Activated T-cell treated with anti-CD3 and anti-CD28 coated beads, Interleukin-2, amount 50 U/mL, for 72 hours (primary cell): ENCODE measurements around the gene ABCC10. TPM values are rescaled to one million over a fixed set of nuclear protein-coding genes. Genes with fewer than 3 reads are reported as not detected.
"Not testable (repeated sequence)": the region's sequence is repeated elsewhere in the genome, so short reads cannot be mapped to it uniquely, and the experiment has no call there.

Experiments used
- ATAC-seq, 2 donors: fragments of 150-1000 bp; cut with Tn5 transposase; replicated peaks in 1 of 2; 2 replicates each; pipeline ENCODE4 v1.10.0; 2021; ENCODE audit warnings: moderate library complexity in 2 of 2, mild to moderate bottlenecking in 1 of 2
- DNase-seq, 2 donors: peaks; one replicate each; pipeline ENCODE4 v3.0.0; 2021 to 2022; ENCODE audit warnings: mixed read lengths in 1 of 2
- H3K27ac Mint-ChIP-seq: one replicate; pipeline ENCODE4 v1.8.0; 2022; ENCODE audit warnings: mild to moderate bottlenecking, moderate library complexity, mixed read lengths
- H3K27me3 Mint-ChIP-seq: one replicate; pipeline ENCODE4 v1.8.0; 2022; ENCODE audit warnings: low read depth, mixed read lengths
- H3K36me3 Mint-ChIP-seq, 2 donors: one replicate each; pipeline ENCODE4 v1.8.0; 2022; ENCODE audit warnings: mixed read lengths in 2 of 2, mild to moderate bottlenecking in 1 of 2; ENCODE audit not compliant: insufficient read depth in 2 of 2
- H3K4me1 Mint-ChIP-seq: one replicate; pipeline ENCODE4 v1.8.0; 2022; ENCODE audit warnings: low read depth, mixed read lengths
- H3K4me3 Mint-ChIP-seq, 2 donors: one replicate each; pipeline ENCODE4 v1.8.0; 2022; ENCODE audit warnings: mild to moderate bottlenecking in 2 of 2, mixed read lengths in 2 of 2, moderate library complexity in 2 of 2
- H3K9me3 Mint-ChIP-seq, 2 donors: one replicate each; pipeline ENCODE4 v1.8.0; 2022; ENCODE audit warnings: mixed read lengths in 2 of 2
- total RNA-seq, 2 donors: library from RNA; stranded (reverse); gene quantifications; one replicate each; pipeline ENCODE4 v1.2.3, GENCODE V29; 2022

Gene ABCC10
- total RNA-seq, 2 donors from 2014 or later: 32.8 to 36.4 TPM

- no peak for ATAC-seq
Observed at GRCh38 chr6:43420012-43420709, 7.2 kb upstream of the ABCC10 start.

GRCh38 chr6:43421831-43422230 lies 5.5 kb upstream of the ABCC10 start:
- Mint-ChIP-seq H3K4me1 (peaks cover under 1% of the 10 kb centered on the region), H3K36me3 (no peaks in the 10 kb centered on the region), H3K4me3 (no peak overlapping the region), H3K27ac (no peak overlapping the region), H3K27me3 (no peaks in the 10 kb centered on the region), H3K9me3 (no peaks in the 10 kb centered on the region)
- no peak for ATAC-seq
- DNase-seq: no peak

More at GRCh38 chr6:43420012-43420709, 7.2 kb upstream of the ABCC10 start:
- H3K36me3 Mint-ChIP-seq: no peaks in the 10 kb centered on the region
- H3K4me3 Mint-ChIP-seq: no peak overlapping the region
- no peaks in the 10 kb centered on the region for H3K9me3 Mint-ChIP-seq
- no peaks in the 10 kb centered on the region for H3K4me1 Mint-ChIP-seq
- H3K27me3 Mint-ChIP-seq: no peaks in the 10 kb centered on the region
- DNase-seq: no peak
- no peak overlapping the region for H3K27ac Mint-ChIP-seq

GRCh38 chr6:43425083-43425482 lies 2.3 kb upstream of the ABCC10 start:
- H3K4me3 Mint-ChIP-seq, H3K9me3 Mint-ChIP-seq, H3K36me3 Mint-ChIP-seq, H3K27ac Mint-ChIP-seq, ATAC-seq, DNase-seq, H3K27me3 Mint-ChIP-seq: not testable (repeated sequence)
- H3K4me1 Mint-ChIP-seq: peaks cover 18% of the 10 kb centered on the region

- H3K4me1 Mint-ChIP-seq: peaks cover 18% of the 10 kb centered on the region
- no peaks in the 10 kb centered on the region for H3K9me3 Mint-ChIP-seq
- ATAC-seq (no peak), DNase-seq (no peak)
- H3K36me3 Mint-ChIP-seq: no peaks in the 10 kb centered on the region
- no peaks in the 10 kb centered on the region for H3K27me3 Mint-ChIP-seq
- H3K4me3 Mint-ChIP-seq: peak overlapping the region; percentile 92 to 97
- peak overlapping the region; percentile 86 for H3K27ac Mint-ChIP-seq
Observed at GRCh38 chr6:43426928-43427405, 374 bp upstream of the ABCC10 start.

GRCh38 chr6:43428112-43428570 lies 800 bp downstream of the ABCC10 start:
- DNase-seq (no peak), ATAC-seq (peak in 1 of 2 donors; percentile 48)
- H3K27ac Mint-ChIP-seq: peak overlapping the region; percentile 86
- H3K9me3 Mint-ChIP-seq: no peaks in the 10 kb centered on the region
- peak overlapping the region; percentile 92 to 97 for H3K4me3 Mint-ChIP-seq
- no peaks in the 10 kb centered on the region for H3K36me3 Mint-ChIP-seq
- peaks cover 18% of the 10 kb centered on the region for H3K4me1 Mint-ChIP-seq
- H3K27me3 Mint-ChIP-seq: no peaks in the 10 kb centered on the region

- DNase-seq (no peak), ATAC-seq (no peak)
- Mint-ChIP-seq H3K36me3 (no peaks in the 10 kb centered on the region), H3K4me1 (peaks cover 18% of the 10 kb centered on the region), H3K27me3 (no peaks in the 10 kb centered on the region), H3K27ac (peak overlapping the region; percentile 86), H3K9me3 (no peaks in the 10 kb centered on the region), H3K4me3 (peak overlapping the region; percentile 92 to 97)
Observed at GRCh38 chr6:43428874-43429273, 1.5 kb downstream of the ABCC10 start.

GRCh38 chr6:43432009-43432945 lies 4.9 kb downstream of the ABCC10 start:
- Mint-ChIP-seq H3K27ac (no peak overlapping the region), H3K4me1 (peaks cover 28% of the 10 kb centered on the region), H3K9me3 (no peaks in the 10 kb centered on the region), H3K36me3 (no peaks in the 10 kb centered on the region), H3K27me3 (no peaks in the 10 kb centered on the region), H3K4me3 (no peak overlapping the region)
- no peak for ATAC-seq
- no peak for DNase-seq

GRCh38 chr6:43433148-43433547 lies 5.8 kb downstream of the ABCC10 start:
- Mint-ChIP-seq H3K36me3 (no peaks in the 10 kb centered on the region), H3K4me1 (peaks cover 24% of the 10 kb centered on the region), H3K9me3 (no peaks in the 10 kb centered on the region), H3K27ac (no peak overlapping the region), H3K4me3 (no peak overlapping the region), H3K27me3 (no peaks in the 10 kb centered on the region)
- DNase-seq: no peak
- no peak for ATAC-seq

GRCh38 chr6:43434001-43434840 lies 6.9 kb downstream of the ABCC10 start:
- Mint-ChIP-seq H3K27ac (no peak overlapping the region), H3K9me3 (no peaks in the 10 kb centered on the region), H3K4me1 (peaks cover 14% of the 10 kb centered on the region), H3K27me3 (no peaks in the 10 kb centered on the region), H3K36me3 (no peaks in the 10 kb centered on the region), H3K4me3 (no peak overlapping the region)
- ATAC-seq: no peak
- no peak for DNase-seq

GRCh38 chr6:43434943-43435342 lies 7.6 kb downstream of the ABCC10 start:
- H3K36me3 Mint-ChIP-seq: no peaks in the 10 kb centered on the region
- peaks cover 14% of the 10 kb centered on the region for H3K4me1 Mint-ChIP-seq

GRCh38 chr6:43435682-43436437 lies 8.5 kb downstream of the ABCC10 start:
- DNase-seq: no peak
- Mint-ChIP-seq H3K4me1 (peaks cover 14% of the 10 kb centered on the region), H3K27ac (no peak overlapping the region), H3K36me3 (no peaks in the 10 kb centered on the region), H3K4me3 (no peak overlapping the region), H3K9me3 (no peaks in the 10 kb centered on the region), H3K27me3 (no peaks in the 10 kb centered on the region)
- ATAC-seq: no peak

More at GRCh38 chr6:43434943-43435342, 7.6 kb downstream of the ABCC10 start:
- Mint-ChIP-seq H3K27me3 (no peaks in the 10 kb centered on the region), H3K27ac (no peak overlapping the region), H3K9me3 (no peaks in the 10 kb centered on the region), H3K4me3 (no peak overlapping the region)
- ATAC-seq (no peak), DNase-seq (no peak)
